Immature natural killer cell (primary cell): ENCODE data around the gene ZNF865. TPM values are rescaled to one million over a fixed set of nuclear protein-coding genes. Genes with fewer than 3 reads are reported as not detected.

ENCODE experiments used
- DNase-seq, 3 donors: peaks; one replicate each; pipeline ENCODE4 v3.0.0; 2022; ENCODE audit warnings: mixed read lengths in 1 of 3
- H3K27ac Mint-ChIP-seq, 6 donors: one replicate each; pipeline ENCODE4 v1.8.0; 2020; ENCODE audit warnings: mixed read lengths in 6 of 6, mild to moderate bottlenecking in 5 of 6, inconsistent platforms in 4 of 6, moderate library complexity in 3 of 6
- H3K27me3 Mint-ChIP-seq, 3 donors: one replicate each; pipeline ENCODE4 v1.8.0; 2020 to 2021; ENCODE audit warnings: low read depth in 3 of 3, mild to moderate bottlenecking in 3 of 3, mixed read lengths in 3 of 3, moderate library complexity in 3 of 3, inconsistent platforms in 1 of 3
- H3K36me3 Mint-ChIP-seq, 3 donors: one replicate each; pipeline ENCODE4 v1.8.0; 2020; ENCODE audit warnings: mixed read lengths in 3 of 3, inconsistent platforms in 2 of 3, mild to moderate bottlenecking in 2 of 3
- H3K4me1 Mint-ChIP-seq, 2 donors: one replicate each; pipeline ENCODE4 v1.8.0; 2020; ENCODE audit warnings: inconsistent platforms in 2 of 2, mild to moderate bottlenecking in 2 of 2, mixed read lengths in 2 of 2, moderate library complexity in 1 of 2
- H3K4me3 Mint-ChIP-seq, 5 donors: one replicate each; pipeline ENCODE4 v1.8.0; 2020; ENCODE audit warnings: mild to moderate bottlenecking in 5 of 5, mixed read lengths in 5 of 5, inconsistent platforms in 3 of 5, moderate library complexity in 3 of 5
- H3K9me3 Mint-ChIP-seq, 6 donors: one replicate each; pipeline ENCODE4 v1.8.0; 2020; ENCODE audit warnings: mild to moderate bottlenecking in 6 of 6, mixed read lengths in 6 of 6, inconsistent platforms in 4 of 6, moderate library complexity in 3 of 6
- polyA plus RNA-seq, 3 donors: library from polyadenylated mRNA; unstranded; fragments of 300-500 nt; fragmentation: Illumina TruSeq; gene quantifications; one replicate each; pipeline ENCODE4 v1.2.3, GENCODE V29; 2021

Gene ZNF865
- polyA plus RNA-seq, 3 donors from 2014 or later: 0.08 to 0.18 TPM; not detected in 1

GRCh38 chr19:55603115-55603514, 2.3 kb upstream of the ZNF865 start:
- Mint-ChIP-seq H3K36me3 (peaks cover 0 to 4% (median 0%) of the 10 kb centered on the region in 3 donors), H3K4me1 (peaks cover 53 to 62% of the 10 kb centered on the region in 2 donors), H3K27ac (peak overlapping the region in 1 of 6 donors; percentile 24), H3K27me3 (peaks cover 9 to 16% (median 14%) of the 10 kb centered on the region in 3 donors), H3K4me3 (peak overlapping the region in 3 of 5 donors; percentile 6 to 74 (median 64)), H3K9me3 (peaks cover 0 to 2% (median 0%) of the 10 kb centered on the region in 6 donors)
- DNase-seq: no peak

GRCh38 chr19:55603581-55604292, 1.7 kb upstream of the ZNF865 start:
- Mint-ChIP-seq H3K27me3 (peaks cover 9 to 16% (median 14%) of the 10 kb centered on the region in 3 donors), H3K4me1 (peaks cover 54 to 64% of the 10 kb centered on the region in 2 donors), H3K4me3 (peak overlapping the region; percentile 63 to 94 (median 74)), H3K9me3 (peaks cover 0 to 2% (median 0%) of the 10 kb centered on the region in 6 donors), H3K36me3 (peaks cover 0 to 4% (median 0%) of the 10 kb centered on the region in 3 donors), H3K27ac (peak overlapping the region in 3 of 6 donors; percentile 24 to 73 (median 64))
- no peak for DNase-seq

- Mint-ChIP-seq H3K36me3 (peaks cover 0 to 4% (median 3%) of the 10 kb centered on the region in 3 donors), H3K9me3 (peaks cover 0 to 2% (median 0%) of the 10 kb centered on the region in 6 donors), H3K27ac (peak overlapping the region; percentile 81 to 97 (median 88)), H3K4me3 (peak overlapping the region; percentile 83 to 94 (median 89)), H3K27me3 (peaks cover 7 to 16% (median 8%) of the 10 kb centered on the region in 3 donors), H3K4me1 (peaks cover 57 to 68% of the 10 kb centered on the region in 2 donors)
- peak; percentile 97 to 98 (median 98) for DNase-seq
These were observed 225 bp upstream of the ZNF865 start for GRCh38 chr19:55605207-55605636.

- H3K27ac Mint-ChIP-seq: peak overlapping the region; percentile 88 to 99 (median 98)
- H3K4me1 Mint-ChIP-seq: peaks cover 57 to 72% of the 10 kb centered on the region in 2 donors
- peaks cover 5 to 18% (median 6%) of the 10 kb centered on the region in 3 donors for H3K27me3 Mint-ChIP-seq
- peaks cover 3 to 4% (median 3%) of the 10 kb centered on the region in 3 donors for H3K36me3 Mint-ChIP-seq
- peaks cover 0 to 2% (median 0%) of the 10 kb centered on the region in 6 donors for H3K9me3 Mint-ChIP-seq
- no peak for DNase-seq
- H3K4me3 Mint-ChIP-seq: peak overlapping the region; percentile 95 to 98 (median 95)
These were observed 982 bp downstream of the ZNF865 start for GRCh38 chr19:55606471-55606787.

- Mint-ChIP-seq H3K4me1 (peaks cover 55 to 72% of the 10 kb centered on the region in 2 donors), H3K27me3 (peaks cover 5 to 20% (median 6%) of the 10 kb centered on the region in 3 donors), H3K9me3 (peaks cover 0 to 2% (median 0%) of the 10 kb centered on the region in 6 donors), H3K27ac (peak overlapping the region; percentile 46 to 99 (median 96)), H3K4me3 (peak overlapping the region; percentile 95 to 98 (median 95)), H3K36me3 (peaks cover 3 to 4% (median 3%) of the 10 kb centered on the region in 3 donors)
- no peak for DNase-seq
These were observed 1.4 kb downstream of the ZNF865 start for GRCh38 chr19:55606817-55607216.

- H3K4me3 Mint-ChIP-seq: no peak overlapping the region
- H3K9me3 Mint-ChIP-seq: peaks cover 0 to 2% (median 0%) of the 10 kb centered on the region in 6 donors
- H3K4me1 Mint-ChIP-seq: peaks cover 53 to 72% of the 10 kb centered on the region in 2 donors
- DNase-seq: no peak
- peaks cover 5 to 19% (median 6%) of the 10 kb centered on the region in 3 donors for H3K27me3 Mint-ChIP-seq
- H3K36me3 Mint-ChIP-seq: peaks cover 3 to 12% (median 8%) of the 10 kb centered on the region in 3 donors
- no peak overlapping the region for H3K27ac Mint-ChIP-seq
These were observed 3.9 kb downstream of the ZNF865 start for GRCh38 chr19:55609326-55609725.

- Mint-ChIP-seq H3K27ac (peak overlapping the region in 1 of 6 donors; percentile 26), H3K4me1 (peaks cover 39 to 58% of the 10 kb centered on the region in 2 donors), H3K4me3 (no peak overlapping the region), H3K9me3 (peaks cover 0 to 2% (median 0%) of the 10 kb centered on the region in 6 donors), H3K27me3 (peaks cover 0 to 4% (median 0%) of the 10 kb centered on the region in 3 donors), H3K36me3 (peaks cover 3 to 12% (median 8%) of the 10 kb centered on the region in 3 donors)
- no peak for DNase-seq
These were observed 6.0 kb downstream of the ZNF865 start for GRCh38 chr19:55611300-55611982.

GRCh38 chr19:55611983-55612645, 6.7 kb downstream of the ZNF865 start:
- Mint-ChIP-seq H3K4me3 (no peak overlapping the region), H3K27me3 (peaks cover 0 to 4% (median under 1%) of the 10 kb centered on the region in 3 donors), H3K36me3 (peaks cover 3 to 12% (median 8%) of the 10 kb centered on the region in 3 donors), H3K27ac (peak overlapping the region in 1 of 6 donors; percentile 26), H3K9me3 (peaks cover 0 to 2% (median 0%) of the 10 kb centered on the region in 6 donors), H3K4me1 (peaks cover 32 to 51% of the 10 kb centered on the region in 2 donors)
- no peak for DNase-seq

- Mint-ChIP-seq H3K27ac (no peak overlapping the region), H3K36me3 (peaks cover 3 to 12% (median 7%) of the 10 kb centered on the region in 3 donors), H3K9me3 (no peaks in the 10 kb centered on the region), H3K4me1 (peaks cover 25 to 43% of the 10 kb centered on the region in 2 donors), H3K27me3 (peaks cover 0 to 4% (median 2%) of the 10 kb centered on the region in 3 donors), H3K4me3 (no peak overlapping the region)
- DNase-seq: no peak
These were observed 7.9 kb downstream of the ZNF865 start for GRCh38 chr19:55613396-55613795.

- DNase-seq: no peak
- H3K27me3 Mint-ChIP-seq: peaks cover 0 to 4% (median 2%) of the 10 kb centered on the region in 3 donors
- H3K27ac Mint-ChIP-seq: no peak overlapping the region
- H3K4me3 Mint-ChIP-seq: no peak overlapping the region
- H3K4me1 Mint-ChIP-seq: peaks cover 21 to 36% of the 10 kb centered on the region in 2 donors
- H3K9me3 Mint-ChIP-seq: no peaks in the 10 kb centered on the region
- H3K36me3 Mint-ChIP-seq: peaks cover 3 to 12% (median 7%) of the 10 kb centered on the region in 3 donors
These were observed 8.7 kb downstream of the ZNF865 start for GRCh38 chr19:55613930-55614710.

- no peak overlapping the region for H3K27ac Mint-ChIP-seq
- no peak overlapping the region for H3K4me3 Mint-ChIP-seq
- peaks cover 0 to 12% (median 7%) of the 10 kb centered on the region in 3 donors for H3K36me3 Mint-ChIP-seq
- DNase-seq: no peak
- H3K27me3 Mint-ChIP-seq: peaks cover 0 to 4% (median 2%) of the 10 kb centered on the region in 3 donors
- H3K9me3 Mint-ChIP-seq: no peaks in the 10 kb centered on the region
- H3K4me1 Mint-ChIP-seq: peaks cover 17 to 32% of the 10 kb centered on the region in 2 donors
These were observed 9.5 kb downstream of the ZNF865 start for GRCh38 chr19:55614711-55615542.
